SH-SY5Y (cell line): ENCODE measurements around the gene TARP.

Experiments used
- GATA2 ChIP-seq: IDR thresholded peaks from 2 replicates; pipeline ENCODE4 v1.6.1; 2011; ENCODE audit warnings: mild to moderate bottlenecking, low read depth, low read length
- GATA3 ChIP-seq: IDR thresholded peaks from 2 replicates; pipeline ENCODE4 v1.6.1; 2011; ENCODE audit warnings: low read depth, mild to moderate bottlenecking, low read length, moderate library complexity

- no peak for TF ChIP-seq GATA3
- TF ChIP-seq GATA2, result no peak
These were observed 22.8 kb upstream of the TARP start for GRCh38 chr7:38296059-38296857.
